HCT116 (cell line): ENCODE measurements around the gene RAPGEF2. TPM values are rescaled to one million over a fixed set of nuclear protein-coding genes. Genes with fewer than 3 reads are reported as not detected.

ENCODE experiments used
- ATAC-seq: fragments of 200-7000 bp; cut with Tn5 transposase; 2 replicates; pipeline ENCODE4 v1.9.1; 2020; ENCODE audit warnings: mild to moderate bottlenecking, moderate library complexity
- BruUV-seq: library from RNA; stranded (reverse); fragments of 400-500 nt; replicated peaks from 2 replicates; lab custom pipeline; 2021; lab: Mats Ljungman, UMichigan
- CTCF ChIA-PET: fragments of 300-600 bp; sonication (Branson Sonifier 250); formaldehyde crosslinking; loops from one replicate; lab custom pipeline; 2021; ENCODE audit warnings: antibody characterized with exemption; lab: Charles Lee
- POLR2A ChIA-PET: fragments of 300-600, 350-600 bp; sonication (Branson Sonifier 250); formaldehyde crosslinking; loops from one replicate; lab custom pipeline; 2021; ENCODE audit warnings: antibody characterized with exemption; lab: Charles Lee
- RAD21 ChIA-PET, 2 experiments: fragments of 300-600 bp; sonication (Branson Sonifier 250); formaldehyde crosslinking; loops; one replicate each; lab custom pipeline; 2023; ENCODE audit warnings: low total read pairs in 2 of 2; ENCODE audit not compliant: uncharacterized antibody in 2 of 2, unreplicated experiment in 2 of 2, low non-redundant PET in 1 of 2; lab: Charles Lee
- DNase-seq: peaks from one replicate; pipeline ENCODE4 v3.0.0-alpha.2; 2010; ENCODE audit warnings: low read depth, low spot score
- H2AFZ ChIP-seq: fragments of 200-600 bp; shearing (Covaris generic), sonication (generic); 2 replicates; pipeline ENCODE4 v1.6.1; 2017; ENCODE audit warnings: low read depth, mixed run types, mixed read lengths, antibody characterized with exemption, low read length; ENCODE audit not compliant: poor library complexity, severe bottlenecking
- H3K27ac ChIP-seq: 2 replicates; pipeline ENCODE4 v1.5.1; 2012; ENCODE audit warnings: low read depth, low read length
- H3K27me3 ChIP-seq: fragments of 200-600 bp; sonication (generic); 2 replicates; pipeline ENCODE4 v1.6.1; 2016; ENCODE audit warnings: mixed run types, low read length, mixed read lengths; ENCODE audit not compliant: insufficient read depth
- H3K36me3 ChIP-seq, 2 experiments: fragments of 200-500 bp in 1 of 2; fragments of 200-600 bp in 1 of 2; sonication (Bioruptor generic) in 1 of 2; sonication (generic) in 1 of 2; 2 replicates each; pipeline versions ENCODE4 v1.5.1 to v1.6.1; 2014 to 2016; ENCODE audit warnings: low read length in 2 of 2, inconsistent platforms in 1 of 2, mixed read lengths in 1 of 2, mixed run types in 1 of 2; ENCODE audit not compliant: insufficient read depth in 2 of 2, control insufficient read depth in 1 of 2
- H3K4me1 ChIP-seq, 2 experiments: fragments of 200-600 bp in 1 of 2; sonication (generic) in 1 of 2; 2 replicates each; pipeline versions ENCODE4 v1.5.1 to v1.6.1; 2012 to 2017; ENCODE audit warnings: low read length in 2 of 2, inconsistent platforms in 1 of 2, mild to moderate bottlenecking in 1 of 2, mixed read lengths in 1 of 2, mixed run types in 1 of 2, moderate library complexity in 1 of 2; ENCODE audit not compliant: insufficient read depth in 2 of 2, control insufficient read depth in 1 of 2
- H3K4me2 ChIP-seq: fragments of 200-600 bp; sonication (generic); 2 replicates; pipeline ENCODE4 v1.6.1; 2017; ENCODE audit warnings: mixed run types, low read length, mixed read lengths
- H3K4me3 ChIP-seq, 2 experiments: fragments of 200-600 bp in 1 of 2; sonication (generic) in 1 of 2; replicated peaks in 1 of 2; 2 replicates each; pipeline ENCODE4 v1.5.1; 2011 to 2016; ENCODE audit warnings: low read length in 2 of 2, control low read depth in 1 of 2, low read depth in 1 of 2, mild to moderate bottlenecking in 1 of 2, mixed read lengths in 1 of 2, mixed run types in 1 of 2
- H3K79me2 ChIP-seq: fragments of 200-600 bp; sonication (generic); 2 replicates; pipeline ENCODE4 v1.6.1; 2017; ENCODE audit warnings: mild to moderate bottlenecking, mixed run types, low read length, moderate library complexity, mixed read lengths; ENCODE audit not compliant: insufficient read depth
- H3K9ac ChIP-seq: fragments of 200-600 bp; sonication (generic); 2 replicates; pipeline ENCODE4 v1.6.1; 2016; ENCODE audit warnings: low read length, mixed read lengths
- H3K9me2 ChIP-seq: fragments of 200-600 bp; sonication (generic), shearing (Covaris generic); 2 replicates; pipeline ENCODE4 v1.6.1; 2017; ENCODE audit warnings: mixed run types, mild to moderate bottlenecking, moderate library complexity; ENCODE audit not compliant: insufficient read depth
- H3K9me3 ChIP-seq, 2 experiments: fragments of 200-500 bp in 1 of 2; fragments of 200-600 bp in 1 of 2; sonication (Bioruptor generic) in 1 of 2; sonication (generic) in 1 of 2; 2 replicates each; pipeline ENCODE4 v1.6.1; 2014 to 2017; ENCODE audit warnings: low read length in 2 of 2, mixed read lengths in 2 of 2, inconsistent platforms in 1 of 2, low read depth in 1 of 2, mild to moderate bottlenecking in 1 of 2, mixed run types in 1 of 2, moderate library complexity in 1 of 2; ENCODE audit not compliant: control insufficient read depth in 1 of 2, insufficient read depth in 1 of 2
- H4K20me1 ChIP-seq: fragments of 200-600 bp; sonication (generic), shearing (Covaris generic); 2 replicates; pipeline ENCODE4 v1.6.1; 2017; ENCODE audit warnings: mixed run types, mild to moderate bottlenecking, moderate library complexity; ENCODE audit not compliant: insufficient read depth
- FOSL1 ChIP-seq: IDR thresholded peaks from 2 replicates; pipeline ENCODE4 v1.6.1; 2012; ENCODE audit warnings: low read depth
- JUND ChIP-seq: IDR thresholded peaks from 2 replicates; pipeline ENCODE4 v1.6.1; 2012
- RAD21 ChIP-seq: IDR thresholded peaks from 2 replicates; pipeline ENCODE4 v1.6.1; 2012; ENCODE audit warnings: low read depth, mild to moderate bottlenecking
- SIN3A ChIP-seq: IDR thresholded peaks from 2 replicates; pipeline ENCODE4 v1.6.1; 2012; ENCODE audit warnings: low read depth
- TCF7L2 ChIP-seq: IDR thresholded peaks from 2 replicates; pipeline ENCODE4 v1.7.0; 2011; ENCODE audit warnings: borderline replicate concordance, inconsistent platforms; ENCODE audit not compliant: insufficient read depth, insufficient read length; ENCODE audit errors: extremely low read depth
- YY1 ChIP-seq: IDR thresholded peaks from 2 replicates; pipeline ENCODE4 v1.6.1; 2011; ENCODE audit warnings: low read length, low read depth, moderate library complexity, mild to moderate bottlenecking; ENCODE audit not compliant: insufficient replicate concordance; ENCODE audit errors: extremely low read depth
- ZFX ChIP-seq: fragments of 450-650 bp; IDR thresholded peaks from 2 replicates; pipeline ENCODE4 v1.6.1; 2017
- intact Hi-C: fragments of 100-400 bp; cut with micrococcal nuclease; formaldehyde crosslinking; loops from 2 replicates; pipeline ENCODE4 v1.10.0; 2022
- total RNA-seq: library from RNA; stranded (reverse); gene quantifications from one replicate; pipeline ENCODE4 v1.2.1, GENCODE V29; 2021; ENCODE audit not compliant: unreplicated experiment
- TF ChIP-seq, protein P1 (sequence below): IDR thresholded peaks from 2 replicates; pipeline ENCODE4 v1.6.1; 2011; ENCODE audit warnings: mild to moderate bottlenecking, low read length, moderate library complexity; ENCODE audit not compliant: insufficient replicate concordance; ENCODE audit errors: extremely low read depth

RAPGEF2 gene
- total RNA-seq, 1 experiment from 2014 or later = 21.2 TPM

DNA sequence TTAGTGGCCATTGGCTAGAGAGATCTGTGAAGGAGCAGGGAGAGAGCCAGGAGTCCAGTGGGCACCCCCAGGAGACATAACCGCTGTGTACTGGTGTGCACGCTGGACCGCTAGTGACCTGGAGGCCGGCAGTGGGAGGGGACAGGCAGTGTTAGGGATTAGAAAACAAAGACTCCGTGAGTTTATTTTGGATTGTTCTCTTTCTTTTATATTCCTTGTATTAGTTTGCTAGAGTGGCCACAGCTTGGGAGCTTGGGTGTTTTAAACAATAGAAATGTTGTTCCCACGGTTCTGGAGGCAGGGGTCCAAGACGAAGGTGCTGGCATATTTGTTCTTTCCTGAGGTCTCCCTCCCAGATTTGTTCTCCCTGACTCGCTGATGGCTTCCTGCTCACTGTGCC lies 266.4 kb downstream of the RAPGEF2 start:
- no peak for TF ChIP-seq JUND
- TF ChIP-seq RAD21 = no peak
- TF ChIP-seq ZFX = no peak
- TF ChIP-seq FOSL1 = no peak
- no peak for TF ChIP-seq SIN3A
- no TSS peak for BruUV-seq
- H3K36me3 ChIP-seq = no peaks in the 10 kb centered on the region
- no peak overlapping the region for H3K4me3 ChIP-seq
- ChIA-PET POLR2A (no interaction called here), CTCF (no interaction called here), RAD21 (no interaction called here)
- H3K27me3 ChIP-seq = no peaks in the 10 kb centered on the region
- no peak overlapping the region for H3K27ac ChIP-seq
- no peaks in the 10 kb centered on the region for H3K9me2 ChIP-seq
- no peaks in the 10 kb centered on the region for H4K20me1 ChIP-seq
- DNase-seq (no peak), ATAC-seq (no peak)
- H3K9me3 ChIP-seq = no peaks in the 10 kb centered on the region
- no peak overlapping the region for H2AFZ ChIP-seq
- H3K4me1 ChIP-seq = peaks cover 0 to 18% of the 10 kb centered on the region in 2 experiments; a peak in 2 of 4 replicates
- H3K4me2 ChIP-seq = no peak overlapping the region
- no peak overlapping the region for H3K9ac ChIP-seq
- intact Hi-C loops = no loop called here
- H3K79me2 ChIP-seq = no peaks in the 10 kb centered on the region

DNA sequence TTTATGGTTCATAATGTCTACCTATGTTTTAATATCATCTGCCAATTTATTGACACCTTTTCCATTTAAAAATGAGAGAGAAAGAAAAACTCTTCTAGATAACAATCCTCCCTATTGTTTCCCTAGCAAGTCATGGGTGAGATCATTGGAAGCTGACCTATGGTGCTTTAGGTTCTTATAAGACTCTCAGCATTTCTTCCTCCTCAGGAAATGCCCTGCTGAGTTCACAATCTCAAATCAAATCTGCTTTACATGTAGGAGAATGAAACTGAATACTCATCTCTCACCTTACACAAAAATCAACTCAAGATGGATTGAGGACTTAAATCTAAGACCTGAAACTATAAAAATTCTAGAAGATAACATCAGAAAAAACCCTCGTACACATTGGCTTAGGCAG lies 267.4 kb downstream of the RAPGEF2 start:
- H3K4me3 ChIP-seq = no peak overlapping the region
- H3K9ac ChIP-seq = no peak overlapping the region
- no peaks in the 10 kb centered on the region for H3K9me3 ChIP-seq
- no peaks in the 10 kb centered on the region for H3K79me2 ChIP-seq
- ATAC-seq (no peak), DNase-seq (no peak)
- intact Hi-C loops = no loop called here
- H4K20me1 ChIP-seq = no peaks in the 10 kb centered on the region
- H3K36me3 ChIP-seq = no peaks in the 10 kb centered on the region
- TF ChIP-seq TCF7L2 (no peak), SIN3A (no peak), YY1 (no peak), RAD21 (no peak)
- TF ChIP-seq, protein P1, sequence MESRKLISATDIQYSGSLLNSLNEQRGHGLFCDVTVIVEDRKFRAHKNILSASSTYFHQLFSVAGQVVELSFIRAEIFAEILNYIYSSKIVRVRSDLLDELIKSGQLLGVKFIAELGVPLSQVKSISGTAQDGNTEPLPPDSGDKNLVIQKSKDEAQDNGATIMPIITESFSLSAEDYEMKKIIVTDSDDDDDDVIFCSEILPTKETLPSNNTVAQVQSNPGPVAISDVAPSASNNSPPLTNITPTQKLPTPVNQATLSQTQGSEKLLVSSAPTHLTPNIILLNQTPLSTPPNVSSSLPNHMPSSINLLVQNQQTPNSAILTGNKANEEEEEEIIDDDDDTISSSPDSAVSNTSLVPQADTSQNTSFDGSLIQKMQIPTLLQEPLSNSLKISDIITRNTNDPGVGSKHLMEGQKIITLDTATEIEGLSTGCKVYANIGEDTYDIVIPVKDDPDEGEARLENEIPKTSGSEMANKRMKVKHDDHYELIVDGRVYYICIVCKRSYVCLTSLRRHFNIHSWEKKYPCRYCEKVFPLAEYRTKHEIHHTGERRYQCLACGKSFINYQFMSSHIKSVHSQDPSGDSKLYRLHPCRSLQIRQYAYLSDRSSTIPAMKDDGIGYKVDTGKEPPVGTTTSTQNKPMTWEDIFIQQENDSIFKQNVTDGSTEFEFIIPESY = no peak
- H3K9me2 ChIP-seq = no peaks in the 10 kb centered on the region
- ChIA-PET POLR2A (no interaction called here), RAD21 (no interaction called here), CTCF (no interaction called here)
- BruUV-seq = no TSS peak
- H3K4me1 ChIP-seq = peaks cover 0 to 18% of the 10 kb centered on the region in 2 experiments; a peak in 2 of 4 replicates
- H3K4me2 ChIP-seq = no peak overlapping the region
- no peak overlapping the region for H2AFZ ChIP-seq
- no peaks in the 10 kb centered on the region for H3K27me3 ChIP-seq
- H3K27ac ChIP-seq = no peak overlapping the region
